GM23248 (cell line): ENCODE results near the gene MAK.
"Not testable (repeated sequence)": the region's sequence is repeated elsewhere in the genome, so short reads cannot be mapped to it uniquely, and the experiment has no call there.

ENCODE experiments used
- EZH2 ChIP-seq: fragments of 200-600 bp; sonication (generic); IDR thresholded peaks from 2 replicates; pipeline ENCODE4 v1.6.1; 2018; ENCODE audit warnings: antibody characterized with exemption, mild to moderate bottlenecking; ENCODE audit not compliant: insufficient read depth, poor library complexity, severe bottlenecking
- EZH2phosphoT487 ChIP-seq: fragments of 200-600 bp; sonication (generic); IDR thresholded peaks from 2 replicates; pipeline ENCODE4 v1.6.1; 2018; ENCODE audit warnings: antibody characterized with exemption, moderate library complexity, mild to moderate bottlenecking, low read depth; ENCODE audit not compliant: insufficient read depth

GRCh38 chr6:10741643-10742042 lies 96.7 kb downstream of the MAK start:
- TF ChIP-seq EZH2phosphoT487, EZH2: not testable (repeated sequence)
